HFF-Myc (cell line): ENCODE data around the gene IGDCC3.

Experiments used
- DNase-seq: peaks from one replicate; pipeline ENCODE4 v3.0.0-alpha.2; 2011; ENCODE audit warnings: low read depth; ENCODE audit errors: extremely low read depth
- H3K4me3 ChIP-seq: replicated peaks from 2 replicates; pipeline ENCODE4 v1.5.1; 2011; ENCODE audit warnings: low read depth, mild to moderate bottlenecking, control low read depth, low read length
- TF ChIP-seq, protein P1 (sequence below): IDR thresholded peaks from 2 replicates; pipeline ENCODE4 v1.5.1; 2012; ENCODE audit warnings: mild to moderate bottlenecking, low read depth, low read length, control low read depth; ENCODE audit errors: missing control alignments

Gene IGDCC3

DNA sequence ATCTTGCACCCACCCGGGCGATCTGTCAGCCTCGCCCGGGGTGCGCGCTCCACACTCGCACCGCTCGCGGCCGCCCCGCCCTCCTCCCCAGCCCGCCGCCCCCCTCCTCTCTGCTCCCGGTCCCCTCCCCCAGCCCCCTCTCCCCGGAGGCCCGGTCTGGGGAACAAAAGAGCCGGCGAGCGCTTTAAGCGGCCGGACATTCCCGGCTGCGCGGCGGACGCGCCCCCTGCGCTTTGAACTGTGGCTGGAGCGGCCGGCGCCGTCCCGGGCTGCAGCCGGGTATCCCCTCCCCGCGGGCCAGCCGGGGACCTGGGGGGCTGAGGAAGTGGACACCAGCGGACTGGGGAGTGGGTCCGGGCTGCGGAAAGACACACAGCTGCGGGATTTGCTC lies at the start of gene IGDCC3:
Gene IGDCC3, minus strand, starts transcription at position 27 of the 391 bp plus-strand sequence. CDS start 214 bp downstream, outside the sequence.
- TF ChIP-seq, protein P1, sequence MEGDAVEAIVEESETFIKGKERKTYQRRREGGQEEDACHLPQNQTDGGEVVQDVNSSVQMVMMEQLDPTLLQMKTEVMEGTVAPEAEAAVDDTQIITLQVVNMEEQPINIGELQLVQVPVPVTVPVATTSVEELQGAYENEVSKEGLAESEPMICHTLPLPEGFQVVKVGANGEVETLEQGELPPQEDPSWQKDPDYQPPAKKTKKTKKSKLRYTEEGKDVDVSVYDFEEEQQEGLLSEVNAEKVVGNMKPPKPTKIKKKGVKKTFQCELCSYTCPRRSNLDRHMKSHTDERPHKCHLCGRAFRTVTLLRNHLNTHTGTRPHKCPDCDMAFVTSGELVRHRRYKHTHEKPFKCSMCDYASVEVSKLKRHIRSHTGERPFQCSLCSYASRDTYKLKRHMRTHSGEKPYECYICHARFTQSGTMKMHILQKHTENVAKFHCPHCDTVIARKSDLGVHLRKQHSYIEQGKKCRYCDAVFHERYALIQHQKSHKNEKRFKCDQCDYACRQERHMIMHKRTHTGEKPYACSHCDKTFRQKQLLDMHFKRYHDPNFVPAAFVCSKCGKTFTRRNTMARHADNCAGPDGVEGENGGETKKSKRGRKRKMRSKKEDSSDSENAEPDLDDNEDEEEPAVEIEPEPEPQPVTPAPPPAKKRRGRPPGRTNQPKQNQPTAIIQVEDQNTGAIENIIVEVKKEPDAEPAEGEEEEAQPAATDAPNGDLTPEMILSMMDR = no peak
- DNase-seq = no peak
- H3K4me3 ChIP-seq = peak within 1 kb of the TSS; percentile 44

DNA sequence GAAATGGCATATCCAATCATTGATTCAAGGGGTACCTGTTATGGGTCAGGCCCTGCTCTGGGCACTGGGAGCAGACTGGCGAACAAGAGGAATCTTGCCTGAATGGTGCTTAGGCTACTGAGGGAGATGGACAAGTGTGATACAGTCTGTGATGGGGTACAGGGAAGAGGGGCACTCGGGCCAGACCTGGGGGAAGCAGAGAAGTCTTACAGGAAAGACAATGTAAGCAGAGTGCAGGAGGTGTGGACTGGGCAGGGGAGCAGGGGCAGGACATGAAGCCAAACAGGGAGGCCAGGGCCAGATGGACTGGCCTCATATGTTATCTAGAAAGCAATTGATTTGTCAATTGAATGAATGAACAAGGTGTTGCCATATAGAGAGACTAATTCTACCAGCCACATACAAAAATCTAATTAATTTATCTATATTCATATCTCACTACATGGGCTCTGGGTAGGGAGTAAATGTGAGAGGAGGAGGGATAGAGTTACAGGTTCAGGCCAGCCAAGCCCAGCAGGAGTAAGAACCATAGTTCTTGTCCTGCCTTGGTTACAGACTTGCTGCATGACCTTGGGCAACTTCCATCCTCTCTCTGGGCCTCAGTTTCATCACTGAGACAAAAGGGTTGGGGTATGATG lies 48.5 kb upstream of the IGDCC3 start:
- DNase-seq = no peak
- TF ChIP-seq, protein P1 = no peak
- H3K4me3 ChIP-seq = no peak overlapping the region

DNA sequence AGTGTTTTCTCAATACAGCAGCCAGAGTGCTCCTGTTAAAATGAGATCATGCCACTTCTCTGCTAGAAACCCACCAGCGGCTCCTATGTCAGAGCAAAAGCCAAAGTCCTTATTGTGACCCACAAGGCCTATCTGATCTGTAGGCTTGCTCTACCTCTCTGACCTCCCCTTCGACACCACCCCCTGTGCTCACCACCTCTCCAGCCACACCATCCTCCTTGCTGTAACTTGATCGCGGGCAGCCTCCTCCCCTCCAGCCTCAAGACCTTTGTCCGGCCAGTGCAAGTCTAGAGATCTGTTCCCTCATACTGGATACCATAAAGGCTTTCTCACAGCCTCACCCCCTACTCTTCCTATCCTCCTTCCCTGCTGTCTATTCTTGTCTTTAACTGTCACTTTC lies 46.9 kb upstream of the IGDCC3 start:
- DNase-seq = no peak
- no peak overlapping the region for H3K4me3 ChIP-seq
- TF ChIP-seq, protein P1 = no peak

DNA sequence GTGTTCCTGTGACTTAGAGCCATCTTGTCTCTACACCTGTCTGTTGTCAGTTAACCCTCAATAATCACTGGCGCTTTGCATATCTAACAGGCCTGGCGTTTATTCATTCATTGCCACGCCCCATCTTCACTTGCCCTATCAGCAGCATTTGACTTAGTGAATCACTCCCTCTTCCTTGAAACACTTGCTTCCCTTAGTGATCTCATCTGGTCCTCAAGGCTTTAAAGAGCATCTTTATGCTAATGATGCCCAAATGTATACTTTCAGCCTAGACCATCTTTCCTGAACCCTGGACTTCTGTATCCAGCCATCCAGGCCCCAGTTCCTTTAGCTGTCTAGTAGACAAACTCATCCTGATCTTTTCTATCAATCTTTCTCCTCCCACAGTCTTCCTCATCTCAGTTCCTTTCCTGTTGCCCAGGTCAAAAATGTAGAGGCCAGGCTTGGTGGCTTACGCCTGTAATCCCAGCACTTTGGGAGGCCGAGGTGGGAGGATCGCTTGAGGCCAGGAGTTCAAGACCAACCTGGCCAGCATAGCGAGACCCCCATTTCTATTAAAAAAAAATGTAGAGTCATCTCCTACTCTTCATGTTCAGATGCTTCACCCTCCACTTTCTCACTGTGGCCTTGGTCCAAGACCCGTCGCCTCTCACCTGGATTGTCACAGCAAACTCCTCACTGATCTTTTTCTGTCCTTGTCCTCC lies 46.3 kb upstream of the IGDCC3 start:
- TF ChIP-seq, protein P1 = no peak
- H3K4me3 ChIP-seq = no peak overlapping the region
- DNase-seq = no peak

GRCh38 chr15:65423150-65423975 lies 45.6 kb upstream of the IGDCC3 start:
- peak overlapping the region; percentile 32 for H3K4me3 ChIP-seq
- DNase-seq = no peak
- TF ChIP-seq, protein P1 = no peak

- TF ChIP-seq, protein P1 = no peak
- H3K4me3 ChIP-seq = peak overlapping the region; percentile 57
- no peak for DNase-seq
These were observed 43.8 kb upstream of the IGDCC3 start for GRCh38 chr15:65421360-65422215.
